Nephron (organoid): ENCODE data around the gene MDM4.

ENCODE experiments used
- H3K27ac Mint-ChIP-seq, 3 experiments: 2 replicates each; pipeline ENCODE4 v1.8.0; 2020; ENCODE audit warnings: mixed read lengths in 3 of 3, mild to moderate bottlenecking in 2 of 3, moderate library complexity in 1 of 3
- H3K27me3 Mint-ChIP-seq: 2 replicates; pipeline ENCODE4 v1.8.0; 2021; ENCODE audit warnings: low read depth, mild to moderate bottlenecking, moderate library complexity, mixed read lengths
- H3K36me3 Mint-ChIP-seq: 2 replicates; pipeline ENCODE4 v1.8.0; 2020; ENCODE audit warnings: low read depth, mixed read lengths
- H3K4me1 Mint-ChIP-seq: 2 replicates; pipeline ENCODE4 v1.8.0; 2020; ENCODE audit warnings: mixed read lengths
- H3K4me3 Mint-ChIP-seq, 3 experiments: 2 replicates each; pipeline ENCODE4 v1.8.0; 2020; ENCODE audit warnings: mild to moderate bottlenecking in 3 of 3, mixed read lengths in 3 of 3, moderate library complexity in 2 of 3
- H3K9me3 Mint-ChIP-seq: 2 replicates; pipeline ENCODE4 v1.8.0; 2020; ENCODE audit warnings: mixed read lengths
- CTCF ChIP-seq, 3 experiments: fragments of 200-600 bp; sonication (generic); IDR thresholded peaks; one replicate each; pipeline ENCODE4 v1.5.0; 2021; ENCODE audit warnings: antibody characterized with exemption in 3 of 3; ENCODE audit not compliant: unreplicated experiment in 3 of 3

MDM4 gene

GRCh38 chr1:204544321-204544720, 28.1 kb downstream of the MDM4 start:
- Mint-ChIP-seq H3K4me3 (no peak overlapping the region), H3K36me3 (peaks cover 80% of the 10 kb centered on the region), H3K4me1 (no peaks in the 10 kb centered on the region), H3K27me3 (no peaks in the 10 kb centered on the region), H3K9me3 (no peaks in the 10 kb centered on the region), H3K27ac (no peak overlapping the region)
- no peak for TF ChIP-seq CTCF (IDR thresholded peaks at IDR 0.05; ENCODE audit: unreplicated experiment in 3 of 3)

- Mint-ChIP-seq H3K4me3 (no peak overlapping the region), H3K27me3 (no peaks in the 10 kb centered on the region), H3K4me1 (no peaks in the 10 kb centered on the region), H3K27ac (no peak overlapping the region), H3K36me3 (peaks cover 88% of the 10 kb centered on the region), H3K9me3 (no peaks in the 10 kb centered on the region)
- TF ChIP-seq CTCF (IDR thresholded peaks at IDR 0.05; ENCODE audit: unreplicated experiment in 3 of 3): no peak
Observed at GRCh38 chr1:204545202-204545601, 29.0 kb downstream of the MDM4 start.

DNA sequence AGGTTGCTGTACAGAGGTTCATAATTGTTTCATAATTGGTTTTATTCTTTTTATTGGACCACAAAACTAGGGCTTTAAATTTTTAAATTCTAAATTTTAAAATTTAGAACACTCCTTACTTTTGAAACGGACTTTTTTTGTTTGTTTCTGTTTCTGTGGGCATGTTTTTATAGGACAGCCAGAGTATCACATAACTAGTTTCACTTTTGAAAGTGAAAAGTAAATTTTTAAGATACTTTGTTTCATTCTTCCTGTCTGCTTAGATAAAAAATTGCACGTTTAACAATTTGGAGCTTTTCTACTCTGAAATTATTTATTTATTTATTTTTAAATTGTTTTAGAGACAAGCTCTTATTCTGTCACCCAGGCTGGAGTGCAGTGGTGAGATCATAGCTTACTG, 29.7 kb downstream of the MDM4 start:
- Mint-ChIP-seq H3K27ac (no peak overlapping the region), H3K9me3 (no peaks in the 10 kb centered on the region), H3K36me3 (peaks cover 91% of the 10 kb centered on the region)

DNA sequence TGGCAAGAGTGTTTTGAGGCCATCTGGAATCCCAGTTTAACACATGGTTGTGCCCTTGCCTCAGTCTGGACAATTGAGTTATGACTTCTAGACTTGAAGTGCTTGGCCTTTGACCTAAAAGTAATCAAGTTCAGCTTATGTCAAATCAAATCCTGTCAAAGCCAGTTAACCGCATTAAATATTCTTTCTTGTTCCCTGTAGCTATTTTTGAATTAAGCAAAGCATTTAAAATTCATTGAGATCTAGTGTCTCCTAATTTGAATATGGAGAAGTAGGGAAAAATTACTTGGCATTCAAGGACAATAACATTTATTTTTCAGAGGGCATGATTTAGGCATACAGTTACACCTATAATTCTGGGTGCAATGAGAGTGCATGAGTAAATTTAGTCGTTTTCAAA, 32.1 kb downstream of the MDM4 start:
- peaks cover 89% of the 10 kb centered on the region for H3K36me3 Mint-ChIP-seq
- no peak overlapping the region for H3K4me3 Mint-ChIP-seq
- H3K4me1 Mint-ChIP-seq: no peaks in the 10 kb centered on the region
- H3K27ac Mint-ChIP-seq: no peak overlapping the region
- H3K9me3 Mint-ChIP-seq: no peaks in the 10 kb centered on the region
- no peak for TF ChIP-seq CTCF (IDR thresholded peaks at IDR 0.05; ENCODE audit: unreplicated experiment in 3 of 3)
- no peaks in the 10 kb centered on the region for H3K27me3 Mint-ChIP-seq

More for the DNA sequence above, 29.7 kb downstream of the MDM4 start:
- Mint-ChIP-seq H3K27me3 (no peaks in the 10 kb centered on the region), H3K4me3 (no peak overlapping the region), H3K4me1 (no peaks in the 10 kb centered on the region)
- no peak for TF ChIP-seq CTCF (IDR thresholded peaks at IDR 0.05; ENCODE audit: unreplicated experiment in 3 of 3)

DNA sequence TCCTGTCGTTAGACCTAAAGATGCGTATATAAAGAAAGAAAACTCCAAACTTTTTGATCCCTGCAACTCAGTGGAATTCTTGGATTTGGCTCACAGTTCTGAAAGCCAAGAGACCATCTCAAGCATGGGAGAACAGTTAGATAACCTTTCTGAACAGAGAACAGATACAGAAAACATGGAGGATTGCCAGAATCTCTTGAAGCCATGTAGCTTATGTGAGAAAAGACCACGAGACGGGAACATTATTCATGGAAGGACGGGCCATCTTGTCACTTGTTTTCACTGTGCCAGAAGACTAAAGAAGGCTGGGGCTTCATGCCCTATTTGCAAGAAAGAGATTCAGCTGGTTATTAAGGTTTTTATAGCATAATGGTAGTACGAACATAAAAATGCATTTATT, 33.1 kb downstream of the MDM4 start:
- Mint-ChIP-seq H3K4me1 (no peaks in the 10 kb centered on the region), H3K36me3 (peaks cover 88% of the 10 kb centered on the region), H3K27ac (no peak overlapping the region), H3K27me3 (no peaks in the 10 kb centered on the region), H3K4me3 (no peak overlapping the region), H3K9me3 (no peaks in the 10 kb centered on the region)
- no peak for TF ChIP-seq CTCF (IDR thresholded peaks at IDR 0.05; ENCODE audit: unreplicated experiment in 3 of 3)

DNA sequence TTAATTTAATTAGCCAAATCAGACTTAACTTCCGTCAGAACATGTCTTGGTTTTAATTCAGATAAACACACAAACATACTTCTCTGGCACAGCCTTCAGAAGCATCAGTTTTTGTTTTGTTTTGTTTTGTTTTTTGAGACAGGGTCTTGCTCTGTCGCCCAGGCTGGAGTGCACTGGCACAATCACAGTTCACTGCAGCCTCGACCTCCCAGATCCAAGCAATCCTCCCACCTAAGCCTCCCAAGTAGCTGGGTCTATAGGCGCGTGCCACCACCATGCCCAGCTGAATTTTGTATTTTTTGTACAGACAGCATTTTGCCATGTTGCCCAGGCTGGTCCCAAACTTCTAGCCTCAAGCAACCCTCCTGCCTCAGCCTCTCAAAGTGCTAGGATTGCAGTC, 34.7 kb downstream of the MDM4 start:
- no peaks in the 10 kb centered on the region for H3K4me1 Mint-ChIP-seq
- no peak overlapping the region for H3K4me3 Mint-ChIP-seq
- H3K36me3 Mint-ChIP-seq: peaks cover 77% of the 10 kb centered on the region
- no peak for TF ChIP-seq CTCF (IDR thresholded peaks at IDR 0.05; ENCODE audit: unreplicated experiment in 3 of 3)
- no peaks in the 10 kb centered on the region for H3K27me3 Mint-ChIP-seq
- no peaks in the 10 kb centered on the region for H3K9me3 Mint-ChIP-seq
- no peak overlapping the region for H3K27ac Mint-ChIP-seq
